SK-N-SH (cell line): ENCODE data around the gene HSPBAP1. TPM values are rescaled to one million over a fixed set of nuclear protein-coding genes. Genes with fewer than 3 reads are reported as not detected.

ENCODE experiments used
- CTCF ChIA-PET: fragments of 300-600, 350-600 bp; formaldehyde crosslinking; extraction: SDS; loops from one replicate; lab custom pipeline; 2021; lab: Yijun Ruan, JAX
- POLR2A ChIA-PET: fragments of 350-600 bp; sonication (Branson Sonifier 250); formaldehyde crosslinking; extraction: SDS; loops from one replicate; lab custom pipeline; 2020; ENCODE audit warnings: antibody characterized with exemption, inconsistent platforms; lab: Yijun Ruan, JAX
- DNase-seq: peaks from one replicate; pipeline ENCODE4 v3.0.0; 2012
- H2AFZ ChIP-seq: fragments of 200-600 bp; sonication (generic); 2 replicates; pipeline ENCODE4 v1.8.1; 2016; ENCODE audit warnings: antibody characterized with exemption, mild to moderate bottlenecking, low read depth
- H3F3A ChIP-seq: fragments of 200-600 bp; sonication (generic); replicated peaks from 2 replicates; pipeline ENCODE3; 2016; ENCODE audit warnings: antibody characterized with exemption, mild to moderate bottlenecking; ENCODE audit not compliant: insufficient read depth
- H3K27ac ChIP-seq, 2 experiments: fragments of 200-500 bp in 1 of 2; fragments of 200-600 bp in 1 of 2; sonication (Bioruptor generic) in 1 of 2; sonication (generic), shearing (Covaris generic) in 1 of 2; 2 replicates each; pipeline versions ENCODE4 v1.5.1 to v1.6.1; 2014 to 2016; ENCODE audit warnings: low read depth in 2 of 2, inconsistent platforms in 1 of 2, low read length in 1 of 2, mild to moderate bottlenecking in 1 of 2, mixed read lengths in 1 of 2
- H3K27me3 ChIP-seq: fragments of 200-600 bp; sonication (generic), shearing (Covaris generic); 2 replicates; pipeline ENCODE4 v1.6.1; 2016; ENCODE audit warnings: mixed run types; ENCODE audit not compliant: insufficient read depth
- H3K36me3 ChIP-seq, 2 experiments: fragments of 200-500 bp in 1 of 2; fragments of 200-600 bp in 1 of 2; sonication (Bioruptor generic) in 1 of 2; sonication (generic) in 1 of 2; replicated peaks in 1 of 2; 2 replicates each; pipeline versions ENCODE3 to v1.5.1; 2014 to 2016; ENCODE audit warnings: low read length in 1 of 2, mild to moderate bottlenecking in 1 of 2; ENCODE audit not compliant: insufficient read depth in 2 of 2, control insufficient read depth in 1 of 2
- H3K4me1 ChIP-seq, 2 experiments: fragments of 200-500 bp in 1 of 2; fragments of 200-600 bp in 1 of 2; sonication (Bioruptor generic) in 1 of 2; sonication (generic), shearing (Covaris generic) in 1 of 2; 2 replicates each; pipeline versions ENCODE4 v1.5.1 to v1.6.1; 2014 to 2016; ENCODE audit warnings: low read depth in 1 of 2, low read length in 1 of 2, mixed run types in 1 of 2; ENCODE audit not compliant: insufficient read depth in 2 of 2, control insufficient read depth in 1 of 2
- H3K4me2 ChIP-seq: fragments of 200-600 bp; sonication (generic), shearing (Covaris generic); 2 replicates; pipeline ENCODE4 v1.6.1; 2017; ENCODE audit warnings: mixed run types
- H3K4me3 ChIP-seq, 2 experiments: fragments of 200-500 bp in 1 of 2; fragments of 200-600 bp in 1 of 2; sonication (Bioruptor generic) in 1 of 2; sonication (generic), shearing (Covaris generic) in 1 of 2; 2 replicates each; pipeline versions ENCODE4 v1.5.1 to v1.8.1; 2014 to 2016; ENCODE audit warnings: low read depth in 2 of 2, inconsistent platforms in 1 of 2, low read length in 1 of 2, mild to moderate bottlenecking in 1 of 2, mixed read lengths in 1 of 2, moderate library complexity in 1 of 2
- H3K79me2 ChIP-seq: fragments of 200-600 bp; sonication (generic); 2 replicates; pipeline ENCODE4 v1.8.1; 2017; ENCODE audit warnings: mild to moderate bottlenecking; ENCODE audit not compliant: insufficient read depth
- H3K9ac ChIP-seq: fragments of 200-600 bp; sonication (generic); 2 replicates; pipeline ENCODE4 v1.6.1; 2017; ENCODE audit warnings: mixed run types
- H3K9me2 ChIP-seq: fragments of 200-600 bp; sonication (generic); 2 replicates; pipeline ENCODE4 v1.6.1; 2017; ENCODE audit warnings: mixed run types
- H3K9me3 ChIP-seq: fragments of 200-600 bp; sonication (generic); 2 replicates; pipeline ENCODE4 v1.6.1; 2017; ENCODE audit warnings: mixed run types, mild to moderate bottlenecking, moderate library complexity
- H4K20me1 ChIP-seq: fragments of 200-600 bp; sonication (generic); 2 replicates; pipeline ENCODE4 v1.6.1; 2017; ENCODE audit warnings: mild to moderate bottlenecking, mixed run types; ENCODE audit not compliant: insufficient read depth
- EP300 ChIP-seq, 2 experiments: IDR thresholded peaks; 2 replicates each; pipeline versions ENCODE4 v1.4.0 to v1.6.1; 2012; ENCODE audit warnings: borderline replicate concordance in 1 of 2, low read depth in 1 of 2, low read length in 1 of 2
- EZH2phosphoT487 ChIP-seq: fragments of 200-600 bp; sonication (generic); IDR thresholded peaks from 2 replicates; pipeline ENCODE4 v1.6.1; 2017; ENCODE audit warnings: low read depth, mixed run types, mild to moderate bottlenecking, antibody characterized with exemption, moderate library complexity, borderline replicate concordance
- FOSL2 ChIP-seq: IDR thresholded peaks from 2 replicates; pipeline ENCODE4 v1.4.0; 2012; ENCODE audit warnings: low read depth, mild to moderate bottlenecking, moderate library complexity, borderline replicate concordance
- JUND ChIP-seq: IDR thresholded peaks from 2 replicates; pipeline ENCODE4 v1.4.0; 2012
- NRF1 ChIP-seq: IDR thresholded peaks from 2 replicates; pipeline ENCODE4 v1.6.1; 2012; ENCODE audit warnings: low read depth, mild to moderate bottlenecking, low read length
- PBX3 ChIP-seq: IDR thresholded peaks from 2 replicates; pipeline ENCODE4; 2012
- RCOR1 ChIP-seq: fragments of 150-350 bp; IDR thresholded peaks from 2 replicates; pipeline ENCODE4 v1.6.1; 2017; ENCODE audit warnings: antibody characterized with exemption, low read length
- REST ChIP-seq: IDR thresholded peaks from 2 replicates; pipeline ENCODE4 v1.6.1; 2012; ENCODE audit warnings: mild to moderate bottlenecking, low read depth, low read length, moderate library complexity
- RFX5 ChIP-seq: IDR thresholded peaks from 2 replicates; pipeline ENCODE4 v1.6.1; 2012; ENCODE audit warnings: mild to moderate bottlenecking, improper control_type of control experiment, low read length
- RXRA ChIP-seq: IDR thresholded peaks from 2 replicates; pipeline ENCODE4 v1.4.0; 2012; ENCODE audit warnings: low read depth, mild to moderate bottlenecking, borderline replicate concordance
- SMC3 ChIP-seq: IDR thresholded peaks from 2 replicates; pipeline ENCODE4 v1.6.1; 2012; ENCODE audit warnings: low read depth, low read length, improper control_type of control experiment
- TAF1 ChIP-seq: IDR thresholded peaks from 2 replicates; pipeline ENCODE4 v1.6.1; 2012; ENCODE audit warnings: low read depth, mild to moderate bottlenecking, low read length, moderate library complexity, borderline replicate concordance
- USF1 ChIP-seq: IDR thresholded peaks from 2 replicates; pipeline ENCODE4 v1.4.0; 2012; ENCODE audit warnings: low read depth, borderline replicate concordance
- YY1 ChIP-seq: IDR thresholded peaks from 2 replicates; pipeline ENCODE4 v1.4.0; 2012; ENCODE audit warnings: low read depth, mild to moderate bottlenecking
- WGBS: methylation state at CpG from one replicate; pipeline ENCODE4 v1.1.6; 2017; ENCODE audit warnings: low lambda C conversion rate; 5-methylcytosine and 5-hydroxymethylcytosine counted together
- polyA plus RNA-seq, 3 experiments: library from polyadenylated mRNA; depleted of rRNA; stranded (reverse); fragments of >200 nt; gene quantifications; 2 replicates each; pipeline ENCODE4 v1.2.3, GENCODE V29; 2012

Gene HSPBAP1
- polyA plus RNA-seq, 1 of the 3 experiments (the other 2 are of a cell fraction), result 5.1 TPM

GRCh38 chr3:122786066-122786465, 7.6 kb downstream of the HSPBAP1 start:
- no peaks in the 10 kb centered on the region for H3K9me2 ChIP-seq
- H3K36me3 ChIP-seq, result peaks cover 0 to 2% of the 10 kb centered on the region in 2 experiments
- no peaks in the 10 kb centered on the region for H3K9me3 ChIP-seq
- peaks cover 8% of the 10 kb centered on the region for H3F3A ChIP-seq
- H3K4me2 ChIP-seq, result no peak overlapping the region; the same call in 1 of the 2 replicates
- no peaks in the 10 kb centered on the region for H3K27me3 ChIP-seq
- no peak overlapping the region for H3K9ac ChIP-seq
- H4K20me1 ChIP-seq, result no peaks in the 10 kb centered on the region
- no peak overlapping the region for H3K4me3 ChIP-seq
- no peak overlapping the region for H2AFZ ChIP-seq
- TF ChIP-seq SMC3 (no peak), REST (no peak), NRF1 (no peak), RCOR1 (no peak), EZH2phosphoT487 (no peak), RXRA (no peak), PBX3 (peak; percentile 17; the same call in 1 of the 2 replicates), EP300 (IDR thresholded peaks at IDR 0.05; ENCODE audit: borderline replicate concordance in 1 of 2, low read depth in 1 of 2, low read length in 1 of 2) (no peak), YY1 (no peak), USF1 (no peak), JUND (no peak), FOSL2 (peak; percentile 65; the same call in 1 of the 2 replicates), TAF1 (no peak), RFX5 (no peak)
- POLR2A ChIA-PET, result no interaction called here
- CTCF ChIA-PET, result interaction anchor here (0.7 to 1.2 kb wide), 4 partner anchors 31 to 157 kb away, joined by 3 read pairs; no protein-coding TSS in a partner anchor
- WGBS, result 78% methylated on average over 1 of the region's 1 CpG
- H3K4me1 ChIP-seq, result no peaks in the 10 kb centered on the region; a peak in 1 of 4 replicates
- no peaks in the 10 kb centered on the region; the same call in 1 of the 2 replicates for H3K79me2 ChIP-seq
- H3K27ac ChIP-seq, result peak overlapping the region in 1 of 2 experiments; percentile 8; a peak in 1 of 4 replicates
- no peak for DNase-seq
